Neuronal stem cell (in vitro differentiated cells): ENCODE results near the gene SELENOT.

Experiments
- DNase-seq: peaks from one replicate; pipeline ENCODE4 v3.0.0-alpha.2; 2013; ENCODE audit warnings: low spot score
- H2AFZ ChIP-seq: one replicate; pipeline ENCODE4 v1.6.1; 2013; ENCODE audit warnings: mild to moderate bottlenecking, low read length, inconsistent platforms
- H2AK5ac ChIP-seq: 2 replicates; pipeline ENCODE4 v1.6.1; 2013; ENCODE audit warnings: low read depth, mild to moderate bottlenecking, inconsistent platforms, low read length, moderate library complexity, mixed read lengths
- H2BK120ac ChIP-seq: 2 replicates; pipeline ENCODE4 v1.6.1; 2013; ENCODE audit warnings: low read depth, mild to moderate bottlenecking, inconsistent platforms, low read length, moderate library complexity, mixed read lengths
- H2BK12ac ChIP-seq: one replicate; pipeline ENCODE4 v1.6.1; 2013; ENCODE audit warnings: low read length, inconsistent platforms
- H2BK15ac ChIP-seq: 2 replicates; pipeline ENCODE4 v1.6.1; 2013; ENCODE audit warnings: mild to moderate bottlenecking, low read length, inconsistent platforms, mixed read lengths
- H2BK5ac ChIP-seq: one replicate; pipeline ENCODE4 v1.6.1; 2013; ENCODE audit warnings: inconsistent platforms, mild to moderate bottlenecking, low read length, moderate library complexity
- H3K14ac ChIP-seq: one replicate; pipeline ENCODE4 v1.6.1; 2013; ENCODE audit warnings: low read length, inconsistent platforms
- H3K18ac ChIP-seq: 2 replicates; pipeline ENCODE4 v1.6.1; 2013; ENCODE audit warnings: low read length, inconsistent platforms
- H3K23ac ChIP-seq: 2 replicates; pipeline ENCODE4 v1.6.1; 2013; ENCODE audit warnings: low read depth, mild to moderate bottlenecking, mixed read lengths, low read length, inconsistent platforms; ENCODE audit not compliant: poor library complexity
- H3K27ac ChIP-seq: replicated peaks from 3 replicates; pipeline ENCODE4 v1.5.1; 2013; ENCODE audit warnings: low read length, inconsistent platforms
- H3K27me3 ChIP-seq, 3 experiments: 2 replicates each; pipeline ENCODE4 v1.6.1; 2013; ENCODE audit warnings: low read length in 3 of 3, mild to moderate bottlenecking in 2 of 3, inconsistent platforms in 1 of 3, low read depth in 1 of 3, mixed read lengths in 1 of 3, moderate library complexity in 1 of 3; ENCODE audit not compliant: control insufficient read depth in 3 of 3, insufficient read depth in 3 of 3
- H3K36me3 ChIP-seq, 2 donors: replicated peaks in 1 of 2; 2 replicates each; pipeline ENCODE4 v1.6.1; 2013; ENCODE audit warnings: low read length in 2 of 2; ENCODE audit not compliant: control insufficient read depth in 2 of 2, insufficient read depth in 2 of 2
- H3K4ac ChIP-seq: 2 replicates; pipeline ENCODE4 v1.6.1; 2013; ENCODE audit warnings: inconsistent platforms, mild to moderate bottlenecking, low read length, moderate library complexity
- H3K4me1 ChIP-seq, 2 donors: 1 replicate in 1 of 2; 2 replicates in 1 of 2; pipeline ENCODE4 v1.6.1; 2013; ENCODE audit warnings: low read length in 2 of 2, low read depth in 1 of 2; ENCODE audit not compliant: control insufficient read depth in 2 of 2, insufficient read depth in 1 of 2
- H3K4me2 ChIP-seq: one replicate; pipeline ENCODE4 v1.6.1; 2013; ENCODE audit warnings: mild to moderate bottlenecking, low read length, inconsistent platforms; ENCODE audit not compliant: insufficient read depth, poor library complexity, severe bottlenecking
- H3K4me3 ChIP-seq, 2 donors: 2 replicates each; pipeline ENCODE4 v1.5.1; 2013; ENCODE audit warnings: low read length in 2 of 2, mild to moderate bottlenecking in 2 of 2, inconsistent platforms in 1 of 2, moderate library complexity in 1 of 2
- H3K79me1 ChIP-seq: one replicate; pipeline ENCODE4 v1.6.1; 2013; ENCODE audit warnings: low read depth, mild to moderate bottlenecking, inconsistent platforms, low read length, moderate library complexity
- H3K9ac ChIP-seq: one replicate; pipeline ENCODE4 v1.6.1; 2013; ENCODE audit warnings: mild to moderate bottlenecking, low read depth, low read length, inconsistent platforms; ENCODE audit not compliant: poor library complexity
- H3K9me3 ChIP-seq, 2 donors: replicated peaks in 1 of 2; 2 replicates each; pipeline versions ENCODE3 to v1.6.1; 2013; ENCODE audit warnings: low read length in 2 of 2, mild to moderate bottlenecking in 2 of 2, inconsistent platforms in 1 of 2, low read depth in 1 of 2, mixed read lengths in 1 of 2, moderate library complexity in 1 of 2; ENCODE audit not compliant: control insufficient read depth in 2 of 2, insufficient read depth in 1 of 2
- H4K8ac ChIP-seq: one replicate; pipeline ENCODE4 v1.6.1; 2013; ENCODE audit warnings: low read depth, mild to moderate bottlenecking, inconsistent platforms, low read length, moderate library complexity
- H4K91ac ChIP-seq: one replicate; pipeline ENCODE4 v1.6.1; 2013; ENCODE audit warnings: low read length, low read depth, mild to moderate bottlenecking, inconsistent platforms; ENCODE audit not compliant: poor library complexity
- WGBS, 2 donors: extraction: QIAGEN DNeasy Blood & Tissue Kit; methylation state at CpG; one replicate each; pipeline ENCODE4 v1.1.7; 2013; ENCODE audit warnings: missing lambda C conversion rate in 2 of 2, mixed read lengths in 1 of 2; ENCODE audit not compliant: insufficient read length in 2 of 2, insufficient replicate concordance in 1 of 2; ENCODE audit errors: extremely low coverage in 2 of 2; 5-methylcytosine and 5-hydroxymethylcytosine counted together

SELENOT gene

GRCh38 chr3:150602426-150603152 lies 532 bp upstream of the SELENOT start:
- Histone ChIP-seq H2AFZ (peak overlapping the region; percentile 78), H3K18ac (peak overlapping the region; percentile 1), H3K4me1 (peaks cover 6 to 20% of the 10 kb centered on the region in 2 donors), H3K4me3 (peak overlapping the region; percentile 71 to 79), H4K91ac (no peak overlapping the region), H2BK5ac (no peak overlapping the region), H3K79me1 (peaks cover 4% of the 10 kb centered on the region), H2AK5ac (no peak overlapping the region), H3K23ac (peak overlapping the region; percentile 67), H3K9me3 (peaks cover 0 to 5% of the 10 kb centered on the region in 2 donors), H3K27me3 (no peaks in the 10 kb centered on the region), H3K27ac (peak overlapping the region; percentile 45), H2BK12ac (no peak overlapping the region), H4K8ac (no peak overlapping the region), H3K9ac (peak overlapping the region; percentile 56), H3K14ac (no peak overlapping the region), H2BK15ac (no peak overlapping the region), H3K4ac (no peak overlapping the region), H3K36me3 (peaks cover 2 to 18% of the 10 kb centered on the region in 2 donors), H3K4me2 (peak overlapping the region; percentile 52), H2BK120ac (no peak overlapping the region)
- no CpG with 5 or more reads among the region's 6 CpGs for WGBS, 2 donors
- DNase-seq: no peak

GRCh38 chr3:150603980-150604319 lies 829 bp downstream of the SELENOT start:
- Histone ChIP-seq H3K79me1 (peaks cover 4% of the 10 kb centered on the region), H4K91ac (no peak overlapping the region), H3K27me3 (no peaks in the 10 kb centered on the region), H2BK120ac (no peak overlapping the region), H3K4ac (no peak overlapping the region), H4K8ac (no peak overlapping the region), H3K9ac (peak overlapping the region; percentile 91), H3K14ac (no peak overlapping the region), H2BK5ac (peak overlapping the region; percentile 95), H3K23ac (peak overlapping the region; percentile 67), H2AK5ac (no peak overlapping the region), H3K4me2 (peak overlapping the region; percentile 95), H3K36me3 (peaks cover 2 to 25% of the 10 kb centered on the region in 2 donors), H3K4me1 (peaks cover 6 to 24% of the 10 kb centered on the region in 2 donors), H3K4me3 (peak overlapping the region; percentile 71 to 89), H3K18ac (peak overlapping the region; percentile 94), H2AFZ (peak overlapping the region; percentile 94), H2BK15ac (no peak overlapping the region), H2BK12ac (no peak overlapping the region), H3K27ac (peak overlapping the region; percentile 93), H3K9me3 (peaks cover 0 to 6% of the 10 kb centered on the region in 2 donors)
- no CpG with 5 or more reads among the region's 11 CpGs for WGBS, 2 donors
- no peak for DNase-seq

GRCh38 chr3:150605998-150606641 lies 3.0 kb downstream of the SELENOT start:
- no peak overlapping the region for H2BK12ac ChIP-seq
- H4K91ac ChIP-seq: no peak overlapping the region
- H3K4ac ChIP-seq: no peak overlapping the region
- H2BK5ac ChIP-seq: no peak overlapping the region
- H3K4me3 ChIP-seq: no peak overlapping the region
- no peak overlapping the region for H4K8ac ChIP-seq
- peaks cover 4 to 13% of the 10 kb centered on the region in 2 donors for H3K4me1 ChIP-seq
- no peak overlapping the region for H2AFZ ChIP-seq
- no peak overlapping the region for H2BK120ac ChIP-seq
- H3K9me3 ChIP-seq: peaks cover 0 to 6% of the 10 kb centered on the region in 2 donors
- H3K18ac ChIP-seq: no peak overlapping the region
- WGBS, 2 donors: no CpG with 5 or more reads among the region's 9 CpGs
- H3K27me3 ChIP-seq: no peaks in the 10 kb centered on the region
- no peak overlapping the region for H3K27ac ChIP-seq
- peaks cover 2 to 31% of the 10 kb centered on the region in 2 donors for H3K36me3 ChIP-seq
- no peak overlapping the region for H3K9ac ChIP-seq
- DNase-seq: no peak
- no peak overlapping the region for H3K14ac ChIP-seq
- no peak overlapping the region for H3K23ac ChIP-seq
- H3K4me2 ChIP-seq: no peak overlapping the region
- H3K79me1 ChIP-seq: peaks cover 4% of the 10 kb centered on the region
- no peak overlapping the region for H2BK15ac ChIP-seq
- no peak overlapping the region for H2AK5ac ChIP-seq
